ENCODE results near the gene RALGAPA1. TPM values are rescaled to one million over a fixed set of nuclear protein-coding genes. Genes with fewer than 3 reads are reported as not detected.

RALGAPA1 gene
- total and polyA plus RNA-seq, 2 donors from 2014 or later: 13.3 to 78.7 TPM

- no peak for TF ChIP-seq CTCF (IDR thresholded peaks at IDR 0.05; ENCODE audit: borderline replicate concordance, extremely low read depth, insufficient read depth)
- intact Hi-C loops (cut with DNase I): no loop called here
- H3K4me3 ChIP-seq (ENCODE audit: low read length in 3 of 3): no peak overlapping the region
- no peak overlapping the region for H3K27ac ChIP-seq (ENCODE audit: low read depth in 2 of 2, low read length in 2 of 2)
- H3K9ac ChIP-seq (ENCODE audit: low read length in 3 of 3): no peak overlapping the region
- DNase-seq (no peak), FAIRE-seq (peak; percentile 37)
- peaks cover 0 to 14% (median 7%) of the 10 kb centered on the region in 3 donors for H3K36me3 ChIP-seq (ENCODE audit: control insufficient read depth in 2 of 3, insufficient read depth in 3 of 3, low read length in 3 of 3)
- H3K9me3 ChIP-seq (ENCODE audit: control insufficient read depth in 2 of 3, insufficient read depth in 1 of 3, low read length in 3 of 3): no peaks in the 10 kb centered on the region
- no peaks in the 10 kb centered on the region for H3K27me3 ChIP-seq (ENCODE audit: control insufficient read depth, insufficient read depth, low read length)
- no peaks in the 10 kb centered on the region for H3K4me1 ChIP-seq (ENCODE audit: control insufficient read depth in 2 of 3, insufficient read depth in 2 of 3, low read depth in 1 of 3, low read length in 3 of 3)
Observed at GRCh38 chr14:35715079-35715478, 94.0 kb downstream of the RALGAPA1 start.

- FAIRE-seq (no peak), DNase-seq (peak in 1 of 5 donors; percentile 10)
- Histone ChIP-seq H3K9ac (ENCODE audit: low read length in 3 of 3) (no peak overlapping the region), H3K4me3 (ENCODE audit: low read length in 3 of 3) (no peak overlapping the region), H3K4me1 (ENCODE audit: control insufficient read depth in 2 of 3, insufficient read depth in 2 of 3, low read depth in 1 of 3, low read length in 3 of 3) (no peaks in the 10 kb centered on the region), H3K9me3 (ENCODE audit: control insufficient read depth in 2 of 3, insufficient read depth in 1 of 3, low read length in 3 of 3) (no peaks in the 10 kb centered on the region), H3K27ac (ENCODE audit: low read depth in 2 of 2, low read length in 2 of 2) (no peak overlapping the region), H3K36me3 (ENCODE audit: control insufficient read depth in 2 of 3, insufficient read depth in 3 of 3, low read length in 3 of 3) (peaks cover 0 to 14% (median 7%) of the 10 kb centered on the region in 3 donors), H3K27me3 (ENCODE audit: control insufficient read depth, insufficient read depth, low read length) (no peaks in the 10 kb centered on the region)
- intact Hi-C loops (cut with DNase I): no loop called here
- no peak for TF ChIP-seq CTCF (IDR thresholded peaks at IDR 0.05; ENCODE audit: borderline replicate concordance, extremely low read depth, insufficient read depth)
Observed at GRCh38 chr14:35712466-35712865, 96.6 kb downstream of the RALGAPA1 start.

GRCh38 chr14:35708062-35708461 lies 101.0 kb downstream of the RALGAPA1 start:
- H3K27me3 ChIP-seq (ENCODE audit: control insufficient read depth, insufficient read depth, low read length): no peaks in the 10 kb centered on the region
- H3K9me3 ChIP-seq (ENCODE audit: control insufficient read depth in 2 of 3, insufficient read depth in 1 of 3, low read length in 3 of 3): no peaks in the 10 kb centered on the region
- no peak overlapping the region for H3K4me3 ChIP-seq (ENCODE audit: low read length in 3 of 3)
- TF ChIP-seq CTCF (IDR thresholded peaks at IDR 0.05; ENCODE audit: borderline replicate concordance, extremely low read depth, insufficient read depth): no peak
- peaks cover 0 to 12% (median 0%) of the 10 kb centered on the region in 3 donors for H3K36me3 ChIP-seq (ENCODE audit: control insufficient read depth in 2 of 3, insufficient read depth in 3 of 3, low read length in 3 of 3)
- H3K4me1 ChIP-seq (ENCODE audit: control insufficient read depth in 2 of 3, insufficient read depth in 2 of 3, low read depth in 1 of 3, low read length in 3 of 3): no peaks in the 10 kb centered on the region
- DNase-seq: no peak
- no peak overlapping the region for H3K9ac ChIP-seq (ENCODE audit: low read length in 3 of 3)
- intact Hi-C loops (cut with DNase I): no loop called here
- FAIRE-seq: no peak
- no peak overlapping the region for H3K27ac ChIP-seq (ENCODE audit: low read depth in 2 of 2, low read length in 2 of 2)

GRCh38 chr14:35705636-35706035 lies 103.5 kb downstream of the RALGAPA1 start:
- no peak overlapping the region for H3K27ac ChIP-seq (ENCODE audit: low read depth in 2 of 2, low read length in 2 of 2)
- H3K36me3 ChIP-seq (ENCODE audit: control insufficient read depth in 2 of 3, insufficient read depth in 3 of 3, low read length in 3 of 3): peaks cover 0 to 7% (median 0%) of the 10 kb centered on the region in 3 donors
- no peaks in the 10 kb centered on the region for H3K27me3 ChIP-seq (ENCODE audit: control insufficient read depth, insufficient read depth, low read length)
- H3K9me3 ChIP-seq (ENCODE audit: control insufficient read depth in 2 of 3, insufficient read depth in 1 of 3, low read length in 3 of 3): no peaks in the 10 kb centered on the region
- no peak overlapping the region for H3K4me3 ChIP-seq (ENCODE audit: low read length in 3 of 3)
- FAIRE-seq (no peak), DNase-seq (no peak)
- no peak for TF ChIP-seq CTCF (IDR thresholded peaks at IDR 0.05; ENCODE audit: borderline replicate concordance, extremely low read depth, insufficient read depth)
- no peak overlapping the region for H3K9ac ChIP-seq (ENCODE audit: low read length in 3 of 3)
- no peaks in the 10 kb centered on the region for H3K4me1 ChIP-seq (ENCODE audit: control insufficient read depth in 2 of 3, insufficient read depth in 2 of 3, low read depth in 1 of 3, low read length in 3 of 3)
- intact Hi-C loops (cut with DNase I): no loop called here
